K562 (cell line): ENCODE measurements around the gene ALDH3B2. TPM values are rescaled to one million over a fixed set of nuclear protein-coding genes. Genes with fewer than 3 reads are reported as not detected.
A peak's percentile ranks its signal among the peaks of the same experiment; 100 is the strongest.

Experiments
- CHD2 ChIP-seq: IDR thresholded peaks from 2 replicates; pipeline ENCODE4 v1.6.1; 2011; ENCODE audit warnings: low read depth, low read length
- E2F3 ChIP-seq: fragments of 250-450 bp; sonication (Bioruptor Pico); IDR thresholded peaks from 2 replicates; pipeline ENCODE4 v1.4.0; 2020; ENCODE audit warnings: mild to moderate bottlenecking
- ELF4 ChIP-seq: fragments of 450-650 bp; formaldehyde crosslinking; IDR thresholded peaks from 2 replicates; pipeline ENCODE4 v1.4.0; 2022; ENCODE audit warnings: missing genetic modification characterization
- FOXO4 ChIP-seq: fragments of 450-650 bp; formaldehyde crosslinking; IDR thresholded peaks from 2 replicates; pipeline ENCODE4 v1.4.0; 2020; ENCODE audit warnings: mild to moderate bottlenecking, moderate library complexity
- KLF1 ChIP-seq: fragments of 450-650 bp; IDR thresholded peaks from 2 replicates; pipeline ENCODE4 v1.6.1; 2016; ENCODE audit warnings: missing genetic modification characterization, missing compliant biosample characterization
- NCOR1 ChIP-seq: fragments of 450-650 bp; IDR thresholded peaks from 2 replicates; pipeline ENCODE4 v1.6.1; 2016; ENCODE audit warnings: mild to moderate bottlenecking, moderate library complexity
- NFRKB ChIP-seq: fragments of 450-650 bp; IDR thresholded peaks from 2 replicates; pipeline ENCODE4 v1.6.1; 2016; ENCODE audit warnings: low read depth
- OTX1 ChIP-seq: fragments of 450-650 bp; formaldehyde crosslinking; IDR thresholded peaks from 2 replicates; pipeline ENCODE4 v1.4.0; 2022; ENCODE audit warnings: mild to moderate bottlenecking
- RNF2 ChIP-seq: sonication (generic); IDR thresholded peaks from 2 replicates; pipeline ENCODE4 v1.6.1; 2016
- TCF7 ChIP-seq: sonication (generic); IDR thresholded peaks from 2 replicates; pipeline ENCODE4 v1.6.1; 2016; ENCODE audit warnings: antibody characterized with exemption, borderline replicate concordance
- TSHZ1 ChIP-seq: fragments of 250-450 bp; sonication (Bioruptor Pico); IDR thresholded peaks from 2 replicates; pipeline ENCODE4 v1.4.0; 2020; ENCODE audit warnings: mild to moderate bottlenecking, moderate library complexity
- ZBTB8A ChIP-seq: fragments of 450-650 bp; IDR thresholded peaks from 2 replicates; pipeline ENCODE4 v1.6.1; 2018; ENCODE audit warnings: mild to moderate bottlenecking, moderate library complexity; ENCODE audit not compliant: partially characterized antibody
- ZFPM2 ChIP-seq: fragments of 250-450 bp; sonication (Bioruptor Pico); IDR thresholded peaks from 2 replicates; pipeline ENCODE4 v1.5.1; 2022; ENCODE audit warnings: mild to moderate bottlenecking
- ZNF668 ChIP-seq: fragments of 250-450 bp; sonication (Bioruptor Pico); IDR thresholded peaks from 2 replicates; pipeline ENCODE4 v1.8.0; 2022; ENCODE audit warnings: mild to moderate bottlenecking, inconsistent platforms
- ZNF707 ChIP-seq: fragments of 250-450 bp; sonication (Bioruptor Pico); conservative IDR thresholded peaks from 2 replicates; pipeline ENCODE4 v1.8.0; 2022; ENCODE audit warnings: inconsistent platforms, mild to moderate bottlenecking, moderate library complexity
- polyA plus RNA-seq, 8 experiments: library from polyadenylated mRNA; depleted of rRNA in 4 of 8; stranded (reverse) in 5 of 8; unstranded in 3 of 8; fragments of >200 nt; fragmentation: Nextera tagmentation in 2 of 8; fragmentation: Illumina TruSeq in 1 of 8; extraction: Ambion mirVana in 2 of 8; extraction: Trizol in 1 of 8; gene quantifications; 2 replicates each; pipeline versions ENCODE4 v1.2.1 to v1.2.3, GENCODE V29; 2011 to 2014; ENCODE audit warnings: inconsistent platforms in 1 of 8, missing spikeins in 1 of 8
- total RNA-seq, 7 experiments: library from RNA; depleted of rRNA in 6 of 7; stranded (reverse); fragments of >200 nt in 6 of 7; fragmentation: Illumina TruSeq in 2 of 7; extraction: Trizol in 2 of 7; gene quantifications; 2 replicates each; pipeline versions ENCODE4 v1.2.1 to v1.2.3, GENCODE V29; 2011 to 2021; ENCODE audit warnings: low replicate concordance in 1 of 7
- TF ChIP-seq, protein P1 (sequence below), 2 experiments: fragments of 450-650 bp in 1 of 2; sonication (generic) in 1 of 2; formaldehyde crosslinking in 1 of 2; IDR thresholded peaks in 1 of 2; conservative IDR thresholded peaks in 1 of 2; 2 replicates each; pipeline versions ENCODE4 v1.6.1 to v1.8.1; 2016 to 2023; ENCODE audit warnings: mild to moderate bottlenecking in 2 of 2, moderate library complexity in 2 of 2, inconsistent platforms in 1 of 2, missing genetic modification reagents in 1 of 2
- TF ChIP-seq, protein P2 (sequence below): sonication (generic); IDR thresholded peaks from 2 replicates; pipeline ENCODE4 v1.6.1; 2016
- TF ChIP-seq, protein P3 (sequence below): fragments of 450-650 bp; IDR thresholded peaks from 2 replicates; pipeline ENCODE4 v1.6.1; 2016; ENCODE audit warnings: borderline replicate concordance

Gene ALDH3B2
- total and polyA plus RNA-seq, 9 of the 15 experiments (the other 6 are each of a cell fraction or from before 2014, with no cell fraction given), result not detected

DNA sequence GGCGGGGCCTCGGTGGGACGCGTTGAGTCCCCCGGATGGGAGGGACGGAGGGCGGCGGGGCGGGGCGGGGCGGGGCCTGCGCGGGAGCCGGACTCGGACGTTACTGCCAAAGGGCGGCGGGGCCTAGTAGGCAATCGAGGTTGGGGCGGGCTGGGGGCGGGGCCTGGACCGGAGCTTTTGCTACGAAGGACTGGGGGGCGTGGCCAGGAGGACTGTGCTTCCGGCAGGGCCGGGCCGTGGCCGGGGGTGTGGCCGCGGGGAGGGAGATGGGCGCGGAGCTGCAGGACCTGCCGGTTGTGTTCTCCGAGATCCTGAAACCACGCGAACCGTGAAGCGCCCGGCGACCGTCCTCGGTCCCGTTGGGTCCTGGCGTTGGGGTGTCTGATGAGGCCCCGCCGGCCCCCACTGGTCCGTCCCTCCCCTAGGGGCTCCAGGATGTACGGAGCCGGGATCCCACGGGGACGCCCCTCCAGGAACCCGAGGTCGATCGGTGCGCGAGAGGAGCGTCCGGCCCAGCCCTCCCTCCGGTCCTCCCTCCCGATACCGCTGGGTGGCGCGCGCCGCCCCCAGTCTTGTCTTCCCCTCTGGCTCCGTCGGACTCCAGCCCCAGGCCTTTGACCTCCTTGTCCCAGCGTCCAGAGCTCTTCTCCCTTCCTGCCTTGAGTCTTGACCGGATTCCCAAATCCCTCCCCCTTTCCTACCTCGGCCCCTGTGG, 44.0 kb downstream of the ALDH3B2 start (continued):
- peak; percentile 60; the same call in 1 of the 2 replicates for TF ChIP-seq CHD2
- TF ChIP-seq NFRKB, result no peak
- TF ChIP-seq, protein P1, sequence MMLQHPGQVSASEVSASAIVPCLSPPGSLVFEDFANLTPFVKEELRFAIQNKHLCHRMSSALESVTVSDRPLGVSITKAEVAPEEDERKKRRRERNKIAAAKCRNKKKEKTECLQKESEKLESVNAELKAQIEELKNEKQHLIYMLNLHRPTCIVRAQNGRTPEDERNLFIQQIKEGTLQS (IDR thresholded peaks at IDR 0.05), result no peak
- TF ChIP-seq, protein P1 (CRISPR knock-in tag; conservative IDR thresholded peaks at IDR 0.05), result no peak
- no peak for TF ChIP-seq KLF1 (tag)
- TF ChIP-seq NCOR1, result no peak
- no peak for TF ChIP-seq FOXO4 (CRISPR knock-in tag)
- TF ChIP-seq, protein P2, sequence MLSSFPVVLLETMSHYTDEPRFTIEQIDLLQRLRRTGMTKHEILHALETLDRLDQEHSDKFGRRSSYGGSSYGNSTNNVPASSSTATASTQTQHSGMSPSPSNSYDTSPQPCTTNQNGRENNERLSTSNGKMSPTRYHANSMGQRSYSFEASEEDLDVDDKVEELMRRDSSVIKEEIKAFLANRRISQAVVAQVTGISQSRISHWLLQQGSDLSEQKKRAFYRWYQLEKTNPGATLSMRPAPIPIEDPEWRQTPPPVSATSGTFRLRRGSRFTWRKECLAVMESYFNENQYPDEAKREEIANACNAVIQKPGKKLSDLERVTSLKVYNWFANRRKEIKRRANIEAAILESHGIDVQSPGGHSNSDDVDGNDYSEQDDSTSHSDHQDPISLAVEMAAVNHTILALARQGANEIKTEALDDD, result no peak
- 0 out of 2 replicates have a peak, but pooled peaks have one; percentile 38 for TF ChIP-seq E2F3 (CRISPR knock-in tag)
- no peak for TF ChIP-seq ZBTB8A
- TF ChIP-seq ZFPM2 (CRISPR knock-in tag), result no peak
- TF ChIP-seq ELF4 (CRISPR knock-in tag), result no peak; the same call in 1 of the 2 replicates
- no peak for TF ChIP-seq ZNF668 (CRISPR knock-in tag)
- no peak for TF ChIP-seq ZNF707
- no peak; the same call in 1 of the 2 replicates for TF ChIP-seq TCF7
- TF ChIP-seq, protein P3, sequence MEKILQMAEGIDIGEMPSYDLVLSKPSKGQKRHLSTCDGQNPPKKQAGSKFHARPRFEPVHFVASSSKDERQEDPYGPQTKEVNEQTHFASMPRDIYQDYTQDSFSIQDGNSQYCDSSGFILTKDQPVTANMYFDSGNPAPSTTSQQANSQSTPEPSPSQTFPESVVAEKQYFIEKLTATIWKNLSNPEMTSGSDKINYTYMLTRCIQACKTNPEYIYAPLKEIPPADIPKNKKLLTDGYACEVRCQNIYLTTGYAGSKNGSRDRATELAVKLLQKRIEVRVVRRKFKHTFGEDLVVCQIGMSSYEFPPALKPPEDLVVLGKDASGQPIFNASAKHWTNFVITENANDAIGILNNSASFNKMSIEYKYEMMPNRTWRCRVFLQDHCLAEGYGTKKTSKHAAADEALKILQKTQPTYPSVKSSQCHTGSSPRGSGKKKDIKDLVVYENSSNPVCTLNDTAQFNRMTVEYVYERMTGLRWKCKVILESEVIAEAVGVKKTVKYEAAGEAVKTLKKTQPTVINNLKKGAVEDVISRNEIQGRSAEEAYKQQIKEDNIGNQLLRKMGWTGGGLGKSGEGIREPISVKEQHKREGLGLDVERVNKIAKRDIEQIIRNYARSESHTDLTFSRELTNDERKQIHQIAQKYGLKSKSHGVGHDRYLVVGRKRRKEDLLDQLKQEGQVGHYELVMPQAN, result peak; percentile 86; the same call in 1 of the 2 replicates
- no peak for TF ChIP-seq OTX1 (CRISPR knock-in tag)
- no peak for TF ChIP-seq TSHZ1 (CRISPR knock-in tag)
- TF ChIP-seq RNF2, result no peak
